LNCaP clone FGC (cell line): ENCODE data around the gene TAF6L.

Source experiments
- DNase-seq: peaks from one replicate; pipeline ENCODE4 v3.0.0-alpha.2; 2011; ENCODE audit warnings: low read depth
- H3K4me3 ChIP-seq: 2 replicates; pipeline ENCODE4 v1.5.1; 2011; ENCODE audit warnings: mild to moderate bottlenecking, low read depth, low read length, control low read depth
- TF ChIP-seq, protein P1 (sequence below): IDR thresholded peaks from 2 replicates; pipeline ENCODE4 v1.5.1; 2012; ENCODE audit warnings: mild to moderate bottlenecking; ENCODE audit not compliant: control insufficient read depth, insufficient read depth; ENCODE audit errors: extremely low read depth

The TAF6L gene

DNA sequence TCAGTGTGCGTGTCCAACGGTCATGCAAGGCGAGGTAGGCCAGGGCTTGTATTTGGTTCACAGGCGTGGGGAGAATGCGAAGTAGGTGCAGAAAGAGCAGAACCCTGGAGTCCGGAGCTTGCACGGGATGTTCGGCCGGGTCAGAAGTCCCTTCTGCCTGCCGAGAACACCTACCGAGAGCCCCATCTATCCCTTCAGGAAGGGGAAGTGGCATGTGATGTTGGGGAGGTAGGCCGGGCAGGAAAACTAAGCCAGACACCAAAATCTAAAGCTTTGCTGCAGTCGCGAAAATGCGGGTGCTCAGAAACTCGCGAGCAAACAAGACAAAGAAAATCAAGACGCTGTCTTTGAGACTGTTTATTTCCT, 435 bp upstream of the TAF6L start:
- peak overlapping the region; percentile 75 for H3K4me3 ChIP-seq
- no peak for DNase-seq
- TF ChIP-seq, protein P1, sequence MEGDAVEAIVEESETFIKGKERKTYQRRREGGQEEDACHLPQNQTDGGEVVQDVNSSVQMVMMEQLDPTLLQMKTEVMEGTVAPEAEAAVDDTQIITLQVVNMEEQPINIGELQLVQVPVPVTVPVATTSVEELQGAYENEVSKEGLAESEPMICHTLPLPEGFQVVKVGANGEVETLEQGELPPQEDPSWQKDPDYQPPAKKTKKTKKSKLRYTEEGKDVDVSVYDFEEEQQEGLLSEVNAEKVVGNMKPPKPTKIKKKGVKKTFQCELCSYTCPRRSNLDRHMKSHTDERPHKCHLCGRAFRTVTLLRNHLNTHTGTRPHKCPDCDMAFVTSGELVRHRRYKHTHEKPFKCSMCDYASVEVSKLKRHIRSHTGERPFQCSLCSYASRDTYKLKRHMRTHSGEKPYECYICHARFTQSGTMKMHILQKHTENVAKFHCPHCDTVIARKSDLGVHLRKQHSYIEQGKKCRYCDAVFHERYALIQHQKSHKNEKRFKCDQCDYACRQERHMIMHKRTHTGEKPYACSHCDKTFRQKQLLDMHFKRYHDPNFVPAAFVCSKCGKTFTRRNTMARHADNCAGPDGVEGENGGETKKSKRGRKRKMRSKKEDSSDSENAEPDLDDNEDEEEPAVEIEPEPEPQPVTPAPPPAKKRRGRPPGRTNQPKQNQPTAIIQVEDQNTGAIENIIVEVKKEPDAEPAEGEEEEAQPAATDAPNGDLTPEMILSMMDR, result no peak

DNA sequence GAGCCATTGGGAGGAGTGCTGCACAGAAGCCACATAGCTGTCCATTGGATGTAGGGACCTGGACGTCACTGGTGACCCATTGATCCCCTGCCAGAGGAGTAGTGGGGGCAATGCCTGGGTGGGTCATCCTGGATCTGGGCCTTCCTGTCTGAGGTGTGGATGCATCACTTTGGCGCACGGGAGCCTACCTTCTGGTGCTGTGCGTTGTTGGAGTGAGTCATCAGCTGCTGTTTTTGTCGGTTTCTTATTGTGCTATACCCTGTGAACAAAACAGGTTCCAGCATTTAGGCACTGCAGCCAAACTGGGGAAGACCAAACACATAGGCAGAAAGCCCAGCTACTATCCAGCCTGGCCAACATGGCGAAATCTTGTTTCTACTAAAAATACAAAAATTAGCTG, 3.2 kb downstream of the TAF6L start:
- DNase-seq, result no peak
- TF ChIP-seq, protein P1, result no peak
- no peak overlapping the region for H3K4me3 ChIP-seq

DNA sequence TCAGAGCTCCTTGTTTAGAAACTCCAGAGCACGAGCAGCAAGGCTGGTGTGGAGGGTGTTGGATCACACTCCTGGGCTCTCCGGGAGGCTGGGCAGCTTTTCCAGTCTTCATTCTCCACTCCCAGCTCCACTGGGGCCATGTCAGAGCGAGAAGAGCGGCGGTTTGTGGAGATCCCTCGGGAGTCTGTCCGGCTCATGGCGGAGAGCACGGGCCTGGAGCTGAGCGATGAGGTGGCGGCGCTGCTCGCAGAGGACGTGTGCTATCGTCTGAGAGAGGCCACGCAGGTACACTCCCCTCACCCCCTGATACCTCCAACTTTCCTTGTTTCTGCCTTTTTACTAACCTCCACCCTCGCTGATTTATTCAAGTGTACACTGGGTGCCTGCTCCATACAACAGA, 4.5 kb downstream of the TAF6L start:
- no peak for DNase-seq
- TF ChIP-seq, protein P1, result no peak
- H3K4me3 ChIP-seq, result no peak overlapping the region

DNA sequence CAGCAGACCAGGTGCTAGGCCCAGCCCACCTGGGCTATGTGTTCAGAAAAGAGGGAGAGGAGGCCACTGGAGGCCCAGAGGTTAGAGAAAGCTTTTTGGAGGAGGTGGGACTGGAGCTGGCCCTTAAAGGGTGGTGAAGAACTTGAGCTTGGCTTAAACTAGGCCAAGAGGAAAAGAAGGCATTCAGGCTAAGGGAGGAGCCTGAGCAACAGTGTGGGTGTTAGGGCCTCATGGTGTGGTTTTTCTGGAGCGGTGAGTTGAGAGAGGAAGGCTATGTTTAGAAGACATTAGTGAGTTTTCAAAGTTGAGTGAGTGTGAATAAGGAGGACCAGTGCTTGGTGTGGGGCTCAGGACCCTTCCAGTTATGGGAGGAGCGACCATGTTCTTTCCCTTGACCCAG, 6.2 kb downstream of the TAF6L start:
- DNase-seq, result no peak
- no peak overlapping the region for H3K4me3 ChIP-seq
- TF ChIP-seq, protein P1, result no peak

DNA sequence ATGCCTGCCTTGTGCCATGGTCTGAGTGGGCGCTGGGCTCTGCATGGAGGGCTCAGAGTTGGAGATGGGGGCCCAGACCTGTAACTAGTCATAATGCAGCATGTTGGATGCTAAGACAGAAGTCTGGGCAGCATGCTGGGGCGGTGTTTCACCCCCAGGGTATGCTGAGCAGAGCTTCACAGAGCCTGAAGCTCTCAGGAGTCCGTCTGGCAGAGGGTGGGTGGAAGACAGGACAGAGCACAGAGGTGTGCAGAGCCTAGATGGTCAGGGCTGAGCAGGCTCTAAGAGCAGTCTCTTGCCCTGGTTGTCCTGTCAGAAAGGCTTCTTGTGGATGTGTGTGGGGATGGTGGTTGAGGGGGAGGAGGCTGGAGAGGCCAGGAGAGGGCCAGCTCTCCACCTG, 7.2 kb downstream of the TAF6L start:
- TF ChIP-seq, protein P1, result no peak

DNA sequence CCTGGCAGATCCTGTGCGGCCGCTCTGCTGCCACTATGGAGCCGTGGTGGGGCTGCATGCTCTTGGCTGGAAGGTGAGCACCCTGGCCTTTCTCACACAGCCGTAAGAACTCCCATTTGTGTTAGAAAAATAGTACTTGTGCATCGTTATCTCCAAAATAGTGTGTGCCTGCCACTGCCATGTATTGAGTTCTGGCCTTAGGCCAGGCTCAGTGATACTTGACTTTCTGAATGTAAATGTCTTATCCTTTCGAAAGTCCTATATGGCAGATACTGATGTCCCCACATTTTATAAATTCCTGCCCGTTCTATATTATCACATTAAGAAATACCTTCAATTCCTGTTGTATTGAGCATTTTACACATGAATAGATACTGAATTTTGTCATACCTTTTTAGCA, 11.6 kb downstream of the TAF6L start:
- no peak for DNase-seq
- TF ChIP-seq, protein P1, result no peak
- H3K4me3 ChIP-seq, result no peak overlapping the region

More for the DNA sequence above, 7.2 kb downstream of the TAF6L start:
- no peak for DNase-seq
- no peak overlapping the region for H3K4me3 ChIP-seq

DNA sequence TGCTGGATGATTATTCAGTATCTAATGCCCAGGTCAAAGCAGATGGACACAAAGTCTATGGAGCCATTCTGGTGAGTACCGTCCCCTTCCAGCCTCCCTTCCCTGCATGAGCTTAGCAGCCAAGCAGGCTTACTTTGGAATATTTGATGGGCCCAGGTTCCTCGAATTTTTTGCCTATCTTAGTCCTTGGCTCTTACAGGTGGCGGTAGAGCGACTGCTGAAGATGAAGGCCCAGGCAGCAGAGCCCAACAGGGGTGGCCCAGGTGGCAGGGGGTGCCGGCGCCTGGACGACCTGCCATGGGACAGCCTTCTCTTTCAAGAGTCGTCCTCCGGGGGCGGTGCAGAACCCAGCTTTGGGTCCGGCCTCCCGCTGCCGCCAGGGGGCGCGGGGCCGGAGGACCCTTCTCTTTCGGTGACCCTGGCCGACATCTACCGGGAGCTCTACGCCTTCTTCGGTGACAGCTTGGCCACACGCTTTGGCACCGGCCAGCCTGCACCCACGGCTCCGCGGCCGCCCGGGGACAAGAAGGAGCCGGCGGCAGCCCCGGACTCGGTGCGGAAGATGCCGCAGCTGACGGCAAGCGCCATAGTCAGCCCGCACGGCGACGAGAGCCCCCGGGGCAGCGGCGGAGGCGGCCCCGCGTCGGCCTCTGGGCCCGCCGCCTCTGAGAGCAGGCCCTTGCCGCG, 15.3 kb downstream of the TAF6L start:
- H3K4me3 ChIP-seq, result peak overlapping the region; percentile 93
- TF ChIP-seq, protein P1, result peak; percentile 98
- DNase-seq, result no peak
